CD8-positive, alpha-beta memory T cell (primary cell): Measurements from ENCODE around the gene SP9. TPM values are rescaled to one million over a fixed set of nuclear protein-coding genes. Genes with fewer than 3 reads are reported as not detected.
A peak's percentile ranks its signal among the peaks of the same experiment; 100 is the strongest.
"Not testable (repeated sequence)": the region's sequence is repeated elsewhere in the genome, so short reads cannot be mapped to it uniquely, and the experiment has no call there.

ENCODE experiments used
- CTCF ChIA-PET: fragments of 350-600 bp; sonication (Branson Sonifier 250); formaldehyde crosslinking; loops from one replicate; lab custom pipeline; 2021; ENCODE audit warnings: antibody characterized with exemption; lab: Charles Lee
- POLR2A ChIA-PET: fragments of 350-600 bp; sonication (Branson Sonifier 250); formaldehyde crosslinking; loops from one replicate; lab custom pipeline; 2021; ENCODE audit warnings: antibody characterized with exemption; lab: Charles Lee
- DNase-seq, 5 donors: peaks; one replicate each; pipeline versions ENCODE4 v3.0.0 to v3.0.0-alpha.2; 2020 to 2022; ENCODE audit warnings: mixed read lengths in 1 of 5
- H3K27ac ChIP-seq: one replicate; pipeline ENCODE4 v1.7.0; 2013; ENCODE audit warnings: low read depth, mild to moderate bottlenecking, low read length, moderate library complexity
- H3K27me3 ChIP-seq: 2 replicates; pipeline ENCODE4 v1.7.0; 2013; ENCODE audit warnings: low read length, mild to moderate bottlenecking; ENCODE audit not compliant: insufficient read depth, poor library complexity, severe bottlenecking
- H3K36me3 ChIP-seq: 2 replicates; pipeline ENCODE4 v1.7.0; 2013; ENCODE audit warnings: mild to moderate bottlenecking, low read length, moderate library complexity; ENCODE audit not compliant: insufficient read depth
- H3K4me1 ChIP-seq: 2 replicates; pipeline ENCODE4 v1.7.0; 2013; ENCODE audit warnings: mild to moderate bottlenecking, low read length, moderate library complexity; ENCODE audit not compliant: insufficient read depth
- H3K4me3 ChIP-seq: 2 replicates; pipeline ENCODE4 v1.7.0; 2013; ENCODE audit warnings: mild to moderate bottlenecking, low read length
- H3K9me3 ChIP-seq: 2 replicates; pipeline ENCODE4 v1.7.0; 2013; ENCODE audit warnings: mild to moderate bottlenecking, low read length
- H3K27ac Mint-ChIP-seq, 8 donors: one replicate each; pipeline ENCODE4 v1.8.0; 2020 to 2021; ENCODE audit warnings: mixed read lengths in 8 of 8, mild to moderate bottlenecking in 6 of 8, inconsistent platforms in 3 of 8, moderate library complexity in 3 of 8
- H3K27me3 Mint-ChIP-seq, 2 donors: one replicate each; pipeline ENCODE4 v1.8.0; 2020 to 2021; ENCODE audit warnings: mixed read lengths in 2 of 2, mild to moderate bottlenecking in 1 of 2, moderate library complexity in 1 of 2
- H3K36me3 Mint-ChIP-seq, 3 donors: one replicate each; pipeline ENCODE4 v1.8.0; 2020 to 2021; ENCODE audit warnings: mixed read lengths in 3 of 3, inconsistent platforms in 1 of 3, mild to moderate bottlenecking in 1 of 3
- H3K4me1 Mint-ChIP-seq, 3 donors: one replicate each; pipeline ENCODE4 v1.8.0; 2020 to 2021; ENCODE audit warnings: mixed read lengths in 3 of 3, inconsistent platforms in 1 of 3, mild to moderate bottlenecking in 1 of 3
- H3K4me3 Mint-ChIP-seq, 7 donors: one replicate each; pipeline ENCODE4 v1.8.0; 2020 to 2021; ENCODE audit warnings: mixed read lengths in 7 of 7, mild to moderate bottlenecking in 6 of 7, moderate library complexity in 4 of 7, inconsistent platforms in 2 of 7
- H3K9me3 Mint-ChIP-seq, 5 donors: one replicate each; pipeline ENCODE4 v1.8.0; 2020 to 2022; ENCODE audit warnings: mixed read lengths in 5 of 5, mild to moderate bottlenecking in 3 of 5, moderate library complexity in 2 of 5, inconsistent platforms in 1 of 5
- polyA plus RNA-seq: library from polyadenylated mRNA; unstranded; fragments of 300-500 nt; fragmentation: Illumina TruSeq; gene quantifications from one replicate; pipeline ENCODE4 v1.2.3, GENCODE V29; 2021
- total RNA-seq, 2 experiments: library from RNA; stranded (reverse); gene quantifications; one replicate each; pipeline ENCODE4 v1.2.3, GENCODE V29; 2021

Gene SP9
- total and polyA plus RNA-seq, 3 experiments from 2014 or later, result not detected

DNA sequence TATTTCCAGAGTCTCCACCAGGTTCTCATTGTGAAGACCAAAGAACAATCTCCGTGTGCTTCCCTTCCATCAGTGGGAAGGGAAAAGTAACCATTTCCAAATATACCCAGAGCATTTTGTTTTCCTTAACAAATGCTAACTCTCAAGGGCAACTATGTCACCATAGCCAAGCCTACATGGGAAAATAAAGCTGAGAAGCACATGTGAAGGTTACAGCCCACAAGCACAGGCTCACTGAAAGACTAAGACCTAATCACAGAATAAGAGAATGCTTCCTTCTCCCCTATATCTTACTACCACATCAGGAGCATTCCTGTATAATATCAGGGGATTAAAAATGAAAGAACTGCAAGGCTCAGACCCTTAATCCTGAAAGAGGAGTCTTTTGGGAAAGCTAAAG is 28.2 kb downstream of the SP9 start:
- Mint-ChIP-seq H3K36me3 (peaks cover 55 to 79% (median 72%) of the 10 kb centered on the region in 3 donors), H3K4me1 (peaks cover 0 to 14% (median 7%) of the 10 kb centered on the region in 3 donors), H3K4me3 (no peak overlapping the region), H3K9me3 (peaks cover 2 to 12% (median 5%) of the 10 kb centered on the region in 5 donors), H3K27ac (no peak overlapping the region), H3K27me3 (no peaks in the 10 kb centered on the region)
- Histone ChIP-seq H3K27me3 (no peaks in the 10 kb centered on the region), H3K4me3 (no peak overlapping the region), H3K27ac (no peak overlapping the region), H3K36me3 (peaks cover 6% of the 10 kb centered on the region), H3K4me1 (no peaks in the 10 kb centered on the region), H3K9me3 (no peaks in the 10 kb centered on the region)
- ChIA-PET POLR2A (no interaction called here), CTCF (interaction anchor here (0.9 kb wide), 1 partner anchor 22 kb away, joined by 4 read pairs; no protein-coding TSS in a partner anchor)
- no peak for DNase-seq

- Mint-ChIP-seq H3K9me3 (peaks cover 2 to 12% (median 5%) of the 10 kb centered on the region in 5 donors), H3K27ac (peak overlapping the region in 2 of 8 donors; percentile 12 to 68), H3K36me3 (peaks cover 59 to 86% (median 77%) of the 10 kb centered on the region in 3 donors), H3K4me1 (peaks cover 0 to 14% (median 10%) of the 10 kb centered on the region in 3 donors)
- POLR2A ChIA-PET, result interaction anchor here (0.6 kb wide), 1 partner anchor 70 kb away, joined by 5 read pairs; no protein-coding TSS in a partner anchor
- H3K27ac ChIP-seq, H3K27me3 Mint-ChIP-seq, DNase-seq, H3K4me1 ChIP-seq, H3K36me3 ChIP-seq, CTCF ChIA-PET, H3K9me3 ChIP-seq, H3K27me3 ChIP-seq, H3K4me3 Mint-ChIP-seq, H3K4me3 ChIP-seq: not testable (repeated sequence)
Observed at GRCh38 chr2:174363492-174364225, 28.9 kb downstream of the SP9 start.

- Mint-ChIP-seq H3K27ac (no peak overlapping the region), H3K9me3 (peaks cover 2 to 12% (median 5%) of the 10 kb centered on the region in 5 donors), H3K36me3 (peaks cover 62 to 87% (median 78%) of the 10 kb centered on the region in 3 donors), H3K4me1 (peaks cover 0 to 20% (median 10%) of the 10 kb centered on the region in 3 donors), H3K27me3 (no peaks in the 10 kb centered on the region), H3K4me3 (no peak overlapping the region)
- ChIA-PET POLR2A (no interaction called here), CTCF (no interaction called here)
- no peak overlapping the region for H3K4me3 ChIP-seq
- no peaks in the 10 kb centered on the region for H3K4me1 ChIP-seq
- no peak overlapping the region for H3K27ac ChIP-seq
- DNase-seq, result no peak
- H3K9me3 ChIP-seq, result no peaks in the 10 kb centered on the region
- H3K36me3 ChIP-seq, result no peaks in the 10 kb centered on the region
- no peaks in the 10 kb centered on the region for H3K27me3 ChIP-seq
Observed at GRCh38 chr2:174364628-174365027, 29.9 kb downstream of the SP9 start.

DNA sequence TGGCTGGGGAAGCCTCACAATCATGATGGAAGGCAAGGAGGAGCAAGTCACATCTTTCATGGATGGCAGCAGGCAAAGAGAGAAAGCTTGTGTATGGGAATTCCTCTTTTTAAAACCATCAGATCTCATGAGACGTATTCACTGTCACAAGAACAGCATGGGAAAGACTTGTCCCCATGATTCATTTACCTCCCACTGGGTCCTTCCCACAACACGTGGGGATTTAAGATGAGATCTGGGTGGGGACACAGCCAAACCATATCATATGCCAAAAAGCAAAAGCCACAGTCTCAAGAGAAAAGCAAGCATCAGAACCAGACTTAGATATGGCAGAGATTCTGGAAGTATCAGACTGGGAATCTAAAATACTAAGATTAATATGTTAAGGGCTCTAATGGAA is 30.8 kb downstream of the SP9 start:
- Mint-ChIP-seq H3K36me3 (peaks cover 64 to 87% (median 76%) of the 10 kb centered on the region in 3 donors), H3K9me3 (peaks cover 2 to 12% (median 5%) of the 10 kb centered on the region in 5 donors), H3K27ac (no peak overlapping the region), H3K4me1 (peaks cover 0 to 20% (median 10%) of the 10 kb centered on the region in 3 donors), H3K4me3 (no peak overlapping the region), H3K27me3 (no peaks in the 10 kb centered on the region)
- ChIA-PET POLR2A (no interaction called here), CTCF (no interaction called here)
- Histone ChIP-seq H3K4me1 (no peaks in the 10 kb centered on the region), H3K27ac (no peak overlapping the region), H3K36me3 (peaks cover 4% of the 10 kb centered on the region), H3K27me3 (no peaks in the 10 kb centered on the region), H3K4me3 (no peak overlapping the region), H3K9me3 (no peaks in the 10 kb centered on the region)
- no peak for DNase-seq

- DNase-seq, result no peak
- CTCF ChIA-PET, result interaction anchor here (1.8 kb wide), 1 partner anchor 24 kb away, joined by 5 read pairs; no protein-coding TSS in a partner anchor
- peaks cover 6% of the 10 kb centered on the region for H3K36me3 ChIP-seq
Observed at GRCh38 chr2:174368691-174369090, 33.9 kb downstream of the SP9 start.

GRCh38 chr2:174376967-174377366 is 42.2 kb downstream of the SP9 start:
- CTCF ChIA-PET, result no interaction called here

More at GRCh38 chr2:174368691-174369090, 33.9 kb downstream of the SP9 start:
- peaks cover 2 to 12% (median 5%) of the 10 kb centered on the region in 5 donors for H3K9me3 Mint-ChIP-seq
- POLR2A ChIA-PET, result no interaction called here
- H3K4me3 Mint-ChIP-seq, result no peak overlapping the region
- H3K27me3 Mint-ChIP-seq, result no peaks in the 10 kb centered on the region
- H3K27ac Mint-ChIP-seq, result no peak overlapping the region
- no peaks in the 10 kb centered on the region for H3K27me3 ChIP-seq
- H3K4me3 ChIP-seq, result no peak overlapping the region
- no peak overlapping the region for H3K27ac ChIP-seq
- no peaks in the 10 kb centered on the region for H3K9me3 ChIP-seq
- peaks cover 56 to 83% (median 57%) of the 10 kb centered on the region in 3 donors for H3K36me3 Mint-ChIP-seq
- peaks cover 3 to 20% (median 10%) of the 10 kb centered on the region in 3 donors for H3K4me1 Mint-ChIP-seq
- no peaks in the 10 kb centered on the region for H3K4me1 ChIP-seq

GRCh38 chr2:174383796-174384195 is 49.0 kb downstream of the SP9 start:
- H3K9me3 ChIP-seq, result no peaks in the 10 kb centered on the region
- Mint-ChIP-seq H3K36me3 (peaks cover 0 to 77% (median 20%) of the 10 kb centered on the region in 3 donors), H3K4me1 (peaks cover 23 to 45% (median 25%) of the 10 kb centered on the region in 3 donors), H3K27ac (no peak overlapping the region), H3K4me3 (peak overlapping the region in 1 of 7 donors; percentile 17), H3K9me3 (no peaks in the 10 kb centered on the region), H3K27me3 (no peaks in the 10 kb centered on the region)
- ChIA-PET POLR2A (interaction anchor here (1.0 kb wide), 1 partner anchor 10 kb away, joined by 3 read pairs; no protein-coding TSS in a partner anchor), CTCF (no interaction called here)
- H3K36me3 ChIP-seq, result peaks cover 28% of the 10 kb centered on the region
- H3K4me1 ChIP-seq, result no peaks in the 10 kb centered on the region
- no peak overlapping the region for H3K27ac ChIP-seq
- no peak overlapping the region for H3K4me3 ChIP-seq
- no peak for DNase-seq
- no peaks in the 10 kb centered on the region for H3K27me3 ChIP-seq

More at GRCh38 chr2:174376967-174377366, 42.2 kb downstream of the SP9 start:
- Mint-ChIP-seq H3K36me3 (peaks cover 0 to 85% (median 21%) of the 10 kb centered on the region in 3 donors), H3K27me3 (no peaks in the 10 kb centered on the region), H3K4me3 (no peak overlapping the region), H3K4me1 (peaks cover 0 to 3% (median 2%) of the 10 kb centered on the region in 3 donors), H3K27ac (peak overlapping the region in 1 of 8 donors; percentile 3), H3K9me3 (no peaks in the 10 kb centered on the region)
- no peak overlapping the region for H3K27ac ChIP-seq
- no peak for DNase-seq
- H3K9me3 ChIP-seq, result no peaks in the 10 kb centered on the region
- POLR2A ChIA-PET, result no interaction called here
- no peaks in the 10 kb centered on the region for H3K4me1 ChIP-seq
- no peaks in the 10 kb centered on the region for H3K27me3 ChIP-seq
- no peak overlapping the region for H3K4me3 ChIP-seq
- peaks cover 53% of the 10 kb centered on the region for H3K36me3 ChIP-seq

DNA sequence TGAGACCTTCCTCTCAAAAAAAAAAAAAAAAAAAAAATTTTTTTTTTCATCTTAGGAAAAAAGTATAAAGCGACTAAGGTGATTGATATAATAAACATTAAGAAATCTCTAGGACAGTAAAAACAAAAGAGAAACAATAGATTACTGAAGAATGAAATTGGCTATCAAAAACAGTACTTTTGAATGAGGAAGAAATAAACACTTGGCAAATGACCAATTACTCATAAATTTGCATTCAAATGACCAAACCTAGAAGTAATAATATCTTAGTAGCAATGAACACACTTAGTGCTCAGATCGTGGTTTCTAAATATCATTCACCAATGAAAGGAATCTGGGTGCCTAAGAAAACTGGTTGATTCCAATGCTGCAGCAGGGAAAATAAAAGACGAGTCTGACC is 50.4 kb downstream of the SP9 start:
- H3K4me1 ChIP-seq, result no peaks in the 10 kb centered on the region
- peaks cover 4 to 82% (median 22%) of the 10 kb centered on the region in 3 donors for H3K36me3 Mint-ChIP-seq
- no peak overlapping the region for H3K4me3 ChIP-seq
- DNase-seq, result no peak
- no peaks in the 10 kb centered on the region for H3K27me3 ChIP-seq
- no peak overlapping the region for H3K27ac ChIP-seq
- H3K36me3 ChIP-seq, result peaks cover 24% of the 10 kb centered on the region
- H3K9me3 Mint-ChIP-seq, result no peaks in the 10 kb centered on the region
- H3K27ac Mint-ChIP-seq, result no peak overlapping the region
- POLR2A ChIA-PET, result no interaction called here
- H3K27me3 Mint-ChIP-seq, result no peaks in the 10 kb centered on the region
- CTCF ChIA-PET, result no interaction called here
- peaks cover 33 to 59% (median 34%) of the 10 kb centered on the region in 3 donors for H3K4me1 Mint-ChIP-seq
- no peaks in the 10 kb centered on the region for H3K9me3 ChIP-seq
- H3K4me3 Mint-ChIP-seq, result peak overlapping the region in 1 of 7 donors; percentile 2
